Epithelial cell of proximal tubule (primary cell): ENCODE results near the gene DOLK. TPM values are rescaled to one million over a fixed set of nuclear protein-coding genes. Genes with fewer than 3 reads are reported as not detected.

Experiments
- DNase-seq: peaks from one replicate; pipeline ENCODE4 v3.0.0-alpha.2; 2011; ENCODE audit warnings: low read depth
- H3K4me3 ChIP-seq: 2 replicates; pipeline ENCODE4 v1.5.1; 2011; ENCODE audit warnings: low read depth, mild to moderate bottlenecking, low read length
- CTCF ChIP-seq: conservative IDR thresholded peaks from 2 replicates; pipeline ENCODE4 v1.5.1; 2012; ENCODE audit warnings: low read depth, mild to moderate bottlenecking, low read length
- total RNA-seq: library from RNA; depleted of rRNA; stranded (reverse); fragments of >200 nt; gene quantifications from 2 replicates; pipeline ENCODE4 v1.2.3, GENCODE V29; 2015

The DOLK gene
- total RNA-seq, result 12.7 and 26.1 TPM in 2 replicates

- DNase-seq, result no peak
- no peak for TF ChIP-seq CTCF
- H3K4me3 ChIP-seq, result peak within 1 kb of the TSS; percentile 97
These were observed at the start of gene DOLK, which contains the start of gene NUP188 for GRCh38 chr9:128947527-128948301. Gene DOLK (minus strand): TSS chr9:128947603. CDS start chr9:128947303, 300 bp downstream. Gene NUP188 (plus strand): TSS chr9:128947699. CDS start chr9:128947720, 21 bp downstream.

DNA sequence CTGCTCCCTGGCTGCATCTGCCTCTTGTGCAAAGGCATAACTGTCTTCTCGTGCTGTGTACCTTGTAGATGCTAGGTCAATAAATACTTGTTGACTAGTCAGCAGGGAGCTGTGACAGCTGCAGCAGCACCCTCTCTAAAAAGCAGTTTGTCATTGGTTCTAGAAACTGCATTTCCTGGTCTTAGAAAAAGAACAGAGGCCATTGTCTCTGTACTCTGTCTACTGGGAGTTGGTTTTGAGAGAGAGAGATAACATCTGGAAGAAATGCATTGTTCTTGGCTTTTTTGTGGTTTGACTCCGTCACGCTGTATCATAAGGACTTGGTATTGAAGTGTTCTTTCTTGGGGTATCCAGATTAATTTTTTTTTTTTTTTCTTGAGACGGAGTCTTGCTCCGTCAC is 48.4 kb upstream of the DOLK start:
- DNase-seq, result no peak
- H3K4me3 ChIP-seq, result no peak overlapping the region
- TF ChIP-seq CTCF, result no peak

GRCh38 chr9:128992995-128993394 is 45.6 kb upstream of the DOLK start:
- H3K4me3 ChIP-seq, result no peak overlapping the region
- DNase-seq, result no peak
- peak; percentile 33 for TF ChIP-seq CTCF

DNA sequence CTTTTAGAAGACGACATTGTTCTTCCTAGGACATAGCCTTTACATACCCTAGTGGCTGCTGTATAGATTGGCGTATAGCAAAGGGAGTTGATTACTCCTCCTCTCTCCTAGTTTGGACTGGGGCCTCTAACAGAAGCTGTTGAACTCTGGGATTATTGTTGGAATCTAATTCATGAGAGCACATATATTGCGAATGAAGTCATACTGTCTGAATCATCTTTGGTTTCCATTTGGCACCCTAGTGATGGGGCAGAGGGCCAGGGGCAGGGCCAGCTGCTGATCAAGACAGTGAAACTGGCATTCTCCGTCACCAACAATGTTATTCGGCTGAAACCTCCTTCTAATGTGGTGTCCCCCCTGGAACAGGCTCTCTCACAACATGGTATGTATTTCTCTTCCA is 40.4 kb upstream of the DOLK start:
- TF ChIP-seq CTCF, result no peak

DNA sequence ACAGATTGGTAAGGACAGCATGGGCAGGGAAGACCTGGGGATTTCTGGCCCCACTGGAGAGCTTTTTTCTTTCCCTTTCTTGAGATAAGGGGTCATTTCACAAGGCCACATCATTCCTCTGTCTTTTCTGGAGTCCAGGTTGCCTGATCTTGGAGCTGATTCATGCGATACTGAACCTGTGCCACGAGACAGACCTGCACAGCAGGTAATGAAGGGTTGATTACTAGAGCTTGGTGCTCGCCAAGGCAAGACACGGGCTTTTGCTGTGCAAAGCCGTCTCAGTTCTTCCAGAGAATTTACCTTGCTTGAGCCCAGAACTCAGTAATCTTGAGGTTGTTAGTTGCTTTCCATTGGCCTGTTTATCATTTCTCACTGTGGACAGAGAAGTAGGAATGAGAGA is 39.3 kb upstream of the DOLK start:
- H3K4me3 ChIP-seq, result no peak overlapping the region
- TF ChIP-seq CTCF, result no peak
- DNase-seq, result no peak

More for the DNA sequence above, 40.4 kb upstream of the DOLK start:
- DNase-seq, result no peak
- no peak overlapping the region for H3K4me3 ChIP-seq

DNA sequence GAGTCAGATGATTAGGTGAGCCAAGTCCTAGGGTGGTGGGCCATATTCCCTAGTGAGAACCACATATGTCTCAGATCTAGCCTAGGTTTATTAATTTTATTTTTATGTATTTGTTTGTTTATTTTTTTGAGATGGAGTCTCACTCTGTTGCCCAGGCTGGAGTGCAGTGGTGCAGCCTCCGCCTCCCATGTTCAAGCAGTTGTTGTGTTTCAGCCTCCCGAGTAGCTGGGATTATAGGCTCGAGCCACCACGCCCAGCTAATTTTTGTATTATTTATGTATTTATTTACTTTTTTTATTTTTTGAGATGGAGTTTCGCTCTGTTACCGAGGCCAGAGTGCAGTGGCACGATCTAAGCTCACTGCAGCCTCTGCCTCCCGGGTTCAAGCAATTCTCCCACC is 36.1 kb upstream of the DOLK start:
- no peak overlapping the region for H3K4me3 ChIP-seq
- TF ChIP-seq CTCF, result no peak
- no peak for DNase-seq

- H3K4me3 ChIP-seq, result no peak overlapping the region
- no peak for TF ChIP-seq CTCF
These were observed 31.7 kb upstream of the DOLK start for GRCh38 chr9:128979111-128979510.

More at GRCh38 chr9:128979111-128979510, 31.7 kb upstream of the DOLK start:
- DNase-seq, result no peak
